NCI-H69 (cell line): ENCODE measurements around the gene DMAP1.

Experiments
- DNase-seq: peaks from one replicate; lab custom pipeline; 2025; lab: John Stamatoyannopoulos, UW

The DMAP1 gene

DNA sequence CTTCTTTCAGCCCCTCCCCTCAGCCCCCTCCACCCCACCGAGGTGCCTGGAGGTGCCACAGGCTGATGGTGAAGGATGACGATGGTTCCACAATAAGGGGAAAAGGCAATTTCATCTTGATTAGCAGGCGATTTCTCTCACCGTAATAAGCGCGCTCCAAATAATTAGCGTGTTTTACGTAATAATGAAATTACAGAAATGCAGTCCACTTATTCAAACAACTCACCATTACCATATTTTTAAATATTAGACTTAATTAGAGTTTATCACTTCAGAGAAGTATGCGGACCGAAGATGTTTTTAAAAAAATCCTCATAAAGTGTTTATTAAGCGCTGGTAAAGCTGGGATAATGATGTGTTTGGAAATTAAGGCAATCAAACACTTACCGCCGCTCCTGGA lies 14.9 kb downstream of the DMAP1 start:
- DNase-seq: no peak

DNA sequence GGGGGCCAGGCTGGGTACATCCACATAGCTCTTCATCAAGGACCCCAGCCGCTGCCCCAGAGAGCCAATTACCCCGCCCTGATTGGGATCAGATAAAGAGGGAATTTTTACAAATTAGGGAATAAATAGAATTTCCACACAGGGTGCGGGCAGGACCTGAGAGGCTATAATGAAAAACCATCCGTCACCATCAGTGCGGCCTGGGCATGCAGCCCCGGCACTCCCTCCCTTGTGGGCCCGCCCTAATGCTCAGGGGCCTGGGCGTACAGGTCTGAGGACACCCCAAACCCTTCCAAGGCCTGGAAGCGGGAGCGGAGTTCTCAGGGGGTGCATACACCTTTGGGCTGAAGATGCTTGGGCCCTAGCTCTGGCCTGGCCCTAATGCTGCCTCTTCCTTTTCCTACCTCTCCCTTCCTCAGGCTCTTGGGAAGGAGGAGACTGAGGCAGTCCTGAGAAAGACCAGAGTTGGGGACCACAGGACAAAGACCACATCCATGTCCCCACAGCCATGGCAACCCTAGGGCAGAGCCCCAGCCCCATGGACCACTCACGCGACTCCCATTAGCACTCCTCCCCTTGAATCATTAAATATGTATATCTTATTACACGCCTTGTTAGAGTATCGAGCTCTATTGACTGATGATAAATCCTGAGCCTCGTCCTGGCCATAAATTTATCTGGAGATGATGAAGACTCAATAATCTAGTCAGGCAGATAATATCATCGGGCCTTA lies 16.3 kb downstream of the DMAP1 start:
- DNase-seq: no peak

DNA sequence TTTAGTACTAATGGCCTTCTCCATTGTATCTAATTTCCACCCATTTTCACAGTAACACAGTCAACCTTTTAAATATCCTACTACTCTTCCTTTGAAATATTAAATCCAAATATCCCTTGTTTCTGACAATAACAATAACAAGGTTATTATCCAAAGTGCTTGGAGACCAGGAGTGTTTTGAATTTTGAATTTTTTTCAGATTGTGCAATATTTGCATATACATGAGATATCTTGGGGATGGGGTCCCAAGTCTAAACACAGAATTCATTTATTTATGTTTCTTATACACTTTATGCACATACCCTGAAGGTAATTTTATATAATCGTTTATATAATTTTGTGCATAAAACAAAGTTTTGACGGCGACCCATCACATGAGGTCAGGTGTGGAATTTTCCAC lies 17.5 kb downstream of the DMAP1 start:
- no peak for DNase-seq

DNA sequence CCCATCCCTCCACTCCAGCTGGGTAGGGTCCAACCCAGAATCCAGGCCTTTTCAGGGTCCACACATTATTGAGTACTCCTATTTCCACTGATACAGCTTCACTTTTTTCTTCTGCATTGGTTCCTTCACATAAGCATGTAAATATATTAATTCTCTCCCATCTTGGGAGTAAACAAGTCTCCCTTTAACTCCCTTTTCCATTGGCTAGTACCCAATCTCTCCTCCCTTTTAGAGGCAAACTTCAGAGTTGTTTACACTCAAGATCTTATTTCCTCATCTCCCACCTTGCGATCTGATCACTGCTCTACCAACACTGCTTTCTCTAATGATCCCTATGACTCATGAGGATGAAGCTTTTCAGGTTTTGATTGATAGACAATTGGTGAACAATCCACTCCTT lies 20.3 kb downstream of the DMAP1 start:
- DNase-seq: no peak

DNA sequence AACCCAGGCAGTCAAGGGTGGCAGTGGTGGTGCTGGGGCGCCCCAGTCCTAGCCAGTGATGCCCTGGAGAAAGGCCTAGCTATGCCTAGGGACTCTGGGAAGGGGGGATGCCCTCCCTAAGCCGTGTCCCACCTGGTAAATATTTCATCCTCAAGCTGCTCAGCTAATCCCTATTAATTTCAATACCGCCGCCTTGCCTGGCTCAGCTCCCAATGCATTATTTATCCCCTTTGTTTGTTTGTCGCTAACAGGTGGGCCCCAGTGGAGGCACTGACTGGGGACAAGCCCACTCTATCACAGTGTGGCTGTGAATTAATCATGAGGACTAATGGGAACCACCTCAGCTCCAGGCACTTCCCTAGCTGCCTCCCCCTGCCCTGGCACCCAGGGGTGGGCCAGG lies 22.5 kb downstream of the DMAP1 start:
- DNase-seq: no peak

DNA sequence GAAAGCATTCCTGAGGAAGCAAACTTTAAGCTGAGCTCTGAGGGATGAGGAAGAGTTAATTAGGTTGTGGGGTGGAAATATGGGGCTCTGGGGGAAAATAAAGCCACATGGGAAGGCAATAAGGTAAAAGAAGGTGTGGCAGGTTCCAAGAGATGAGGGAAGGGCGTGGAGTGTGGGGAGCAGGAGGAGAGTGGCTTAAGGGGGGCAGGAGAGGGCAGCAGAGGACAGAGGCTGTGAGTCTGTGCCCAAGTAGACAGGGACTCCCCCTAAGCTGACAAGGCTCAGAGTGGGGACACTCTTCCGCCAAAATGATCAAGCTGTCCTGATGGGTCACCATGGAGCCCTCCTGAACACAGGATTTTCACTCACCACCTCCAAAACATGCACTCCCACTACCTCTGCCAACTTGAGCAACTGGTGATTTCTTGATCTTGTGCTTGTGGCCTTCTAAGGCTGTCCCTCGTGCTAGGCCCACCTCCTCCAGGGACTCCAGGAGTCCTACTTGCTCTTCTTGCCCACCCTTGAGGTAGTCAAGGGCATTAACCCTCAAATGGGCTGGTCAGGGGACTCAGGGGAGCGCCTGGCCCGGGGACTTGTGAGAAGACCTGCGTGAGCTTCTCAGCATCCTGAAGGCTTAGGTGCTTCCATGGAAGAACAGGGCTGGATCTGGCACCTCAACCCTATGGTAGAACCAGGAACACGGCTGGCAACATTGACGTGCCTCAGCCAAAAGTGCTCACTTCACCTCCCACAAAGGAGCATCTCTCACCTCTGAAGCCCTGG lies 23.4 kb downstream of the DMAP1 start:
- no peak for DNase-seq

DNA sequence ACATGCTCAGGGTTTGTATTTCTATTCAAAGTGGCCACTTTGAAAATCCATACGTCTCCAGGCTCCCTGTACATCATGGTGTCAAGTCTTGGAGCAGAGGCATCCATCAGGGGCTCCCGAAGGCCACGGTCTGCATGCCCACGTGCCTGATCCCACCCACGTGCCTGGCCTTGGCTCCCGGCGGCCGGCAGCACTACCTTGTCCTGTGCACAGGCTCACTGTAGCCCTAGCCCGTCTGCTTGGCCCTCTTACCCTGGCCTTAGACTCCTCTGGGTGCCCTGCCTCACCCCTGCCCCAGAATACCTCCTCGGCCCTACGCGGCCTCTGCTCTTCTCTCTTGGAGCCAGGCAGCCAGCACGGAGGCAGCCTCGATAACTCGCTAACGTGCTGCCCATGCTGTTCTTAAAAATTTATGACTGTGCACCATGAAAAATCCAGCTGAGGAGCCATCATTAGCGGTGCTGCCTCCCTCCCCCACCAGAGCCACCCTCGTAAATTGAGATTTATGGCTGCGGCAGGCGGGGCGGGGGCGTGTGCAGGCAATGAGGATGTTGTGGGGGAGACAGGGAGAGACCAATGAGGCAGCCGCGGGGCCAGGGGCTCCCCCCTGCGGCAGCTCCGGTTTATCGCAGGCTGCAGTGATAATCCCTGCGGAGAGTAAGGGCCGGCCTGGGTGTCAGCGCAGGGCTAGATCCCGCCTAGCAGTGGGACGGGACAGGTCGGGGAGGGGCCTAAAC lies 24.6 kb downstream of the DMAP1 start:
- DNase-seq: peak; percentile 90

DNA sequence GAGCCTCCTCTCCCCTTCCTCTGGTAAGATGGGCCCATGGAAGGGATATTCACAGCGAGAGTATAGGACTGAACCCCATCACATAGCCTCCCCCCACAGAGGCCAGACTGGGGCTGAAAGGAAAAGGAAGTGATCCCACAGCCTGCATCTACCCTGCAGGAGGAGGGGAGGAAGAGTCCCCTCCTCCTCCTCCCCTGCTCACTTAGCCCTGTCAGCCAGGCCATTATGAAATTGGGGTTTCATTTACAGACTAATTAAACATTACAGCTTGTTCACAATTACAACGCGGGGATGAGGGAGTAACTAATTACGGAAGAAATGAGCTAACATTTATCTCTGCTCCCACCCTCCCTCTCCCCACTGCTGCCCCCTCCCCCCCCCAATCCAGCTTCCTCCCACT lies 25.4 kb downstream of the DMAP1 start:
- peak; percentile 89 for DNase-seq

DNA sequence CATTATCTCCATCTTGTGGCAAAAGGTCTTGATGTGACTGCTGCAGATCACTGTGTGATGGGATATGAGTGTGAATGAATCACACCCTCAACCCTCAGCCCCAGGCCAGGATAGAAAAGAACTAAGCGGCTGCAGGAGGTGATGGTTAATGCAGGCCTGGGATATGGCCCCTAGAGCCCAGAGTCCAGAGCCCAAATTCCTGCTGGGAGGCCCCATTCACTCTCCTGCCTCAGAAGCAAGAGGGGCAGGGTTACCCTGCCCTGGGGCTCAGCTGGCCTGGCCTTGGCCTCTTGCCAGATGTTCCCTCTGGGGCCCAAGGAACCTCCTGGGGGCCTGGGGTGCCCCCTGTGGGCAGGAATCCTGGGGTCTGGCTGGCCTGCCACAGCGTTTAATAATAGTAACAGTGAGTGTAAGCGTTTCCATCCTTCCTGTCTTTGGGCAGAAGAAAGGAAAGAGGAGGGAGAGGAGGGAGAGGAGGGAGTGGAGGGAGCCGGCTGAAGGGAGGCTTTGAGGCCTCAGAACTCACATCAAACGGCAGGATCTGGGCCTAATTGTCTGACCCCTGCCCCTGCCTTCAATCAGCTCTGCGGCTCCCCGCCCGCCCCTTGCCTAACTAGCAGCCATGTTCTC lies 26.2 kb downstream of the DMAP1 start:
- peak; percentile 77 for DNase-seq

DNA sequence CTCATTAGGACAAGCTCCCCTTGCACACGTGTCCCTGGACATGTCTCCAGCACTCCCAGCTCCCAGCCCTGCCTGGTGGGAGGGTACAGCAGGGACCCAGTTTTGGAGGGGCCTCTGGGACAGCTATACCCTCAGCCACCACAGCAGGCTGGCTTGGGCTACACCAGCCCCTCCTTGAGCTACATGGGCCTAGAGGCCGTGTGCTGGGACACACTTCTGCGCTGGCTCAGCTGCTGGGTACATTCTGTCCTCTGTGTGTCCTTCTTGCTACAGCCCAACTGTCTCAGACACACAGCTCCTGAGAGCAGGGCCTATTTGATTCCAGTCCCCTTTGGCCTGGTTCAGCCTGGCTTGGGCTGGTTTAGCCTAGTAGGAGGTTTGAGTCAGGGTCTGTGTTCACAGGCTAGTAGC lies 26.7 kb downstream of the DMAP1 start:
- peak; percentile 29 for DNase-seq

DNA sequence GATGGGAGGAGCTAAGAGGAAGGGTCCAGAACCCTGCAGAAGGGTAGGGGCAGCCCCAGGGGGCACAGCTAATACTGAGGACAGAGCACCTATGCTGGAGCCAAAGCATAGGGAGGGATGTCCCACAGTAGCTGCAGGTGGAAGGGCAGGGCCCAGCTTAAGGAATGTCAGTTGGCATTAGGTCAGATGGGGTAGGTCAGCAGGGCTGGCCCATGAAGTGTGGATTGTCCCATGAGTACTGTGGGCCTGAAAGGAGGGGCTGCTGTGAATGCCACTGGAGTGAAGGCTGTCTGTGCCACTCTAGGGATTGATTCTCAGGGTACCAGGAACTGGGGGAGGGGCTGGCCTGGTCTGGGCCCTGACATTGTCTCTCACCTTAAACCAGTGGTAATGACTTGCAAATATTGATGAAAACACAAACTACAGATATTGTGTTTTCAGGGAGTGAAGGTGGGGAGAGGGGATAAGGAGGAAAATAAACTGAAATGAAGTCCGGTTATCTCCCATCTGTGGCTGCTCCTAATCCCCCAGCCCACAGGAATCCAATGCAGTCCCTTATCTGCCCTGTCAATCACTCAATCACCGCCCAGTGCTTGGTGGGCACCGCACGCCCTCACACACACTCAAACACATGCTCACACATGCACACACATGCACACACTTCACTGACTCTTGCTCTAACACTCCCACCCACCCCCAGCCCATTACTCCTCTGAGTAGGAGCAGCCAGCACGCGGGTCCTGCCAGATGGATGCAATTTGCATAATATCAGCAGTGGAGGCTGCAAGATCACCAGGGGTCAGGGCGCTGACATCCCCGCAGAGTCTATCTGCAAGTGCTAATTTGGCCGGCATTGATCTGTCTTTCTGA lies 27.8 kb downstream of the DMAP1 start:
- peak; percentile 40 for DNase-seq

DNA sequence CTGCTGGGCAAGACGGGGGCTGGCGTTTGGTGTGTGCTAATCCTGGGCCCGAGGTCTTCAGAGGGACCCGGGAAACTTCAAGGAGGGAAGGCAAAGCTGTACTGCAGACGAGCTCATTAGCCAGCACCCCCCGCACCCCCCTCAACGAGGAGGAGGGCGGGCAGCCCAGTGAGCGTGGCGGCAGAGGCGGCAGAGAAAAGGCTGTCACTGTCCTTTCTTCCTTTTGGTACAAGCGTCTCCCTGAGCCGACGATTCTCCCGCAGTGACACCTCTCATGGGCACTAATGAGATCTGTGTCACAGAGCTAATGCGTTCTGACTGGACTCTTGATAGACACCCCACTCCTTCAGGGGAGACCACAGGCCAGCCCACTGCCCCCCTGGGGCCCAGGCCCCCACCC lies 29.5 kb downstream of the DMAP1 start:
- DNase-seq: no peak

DNA sequence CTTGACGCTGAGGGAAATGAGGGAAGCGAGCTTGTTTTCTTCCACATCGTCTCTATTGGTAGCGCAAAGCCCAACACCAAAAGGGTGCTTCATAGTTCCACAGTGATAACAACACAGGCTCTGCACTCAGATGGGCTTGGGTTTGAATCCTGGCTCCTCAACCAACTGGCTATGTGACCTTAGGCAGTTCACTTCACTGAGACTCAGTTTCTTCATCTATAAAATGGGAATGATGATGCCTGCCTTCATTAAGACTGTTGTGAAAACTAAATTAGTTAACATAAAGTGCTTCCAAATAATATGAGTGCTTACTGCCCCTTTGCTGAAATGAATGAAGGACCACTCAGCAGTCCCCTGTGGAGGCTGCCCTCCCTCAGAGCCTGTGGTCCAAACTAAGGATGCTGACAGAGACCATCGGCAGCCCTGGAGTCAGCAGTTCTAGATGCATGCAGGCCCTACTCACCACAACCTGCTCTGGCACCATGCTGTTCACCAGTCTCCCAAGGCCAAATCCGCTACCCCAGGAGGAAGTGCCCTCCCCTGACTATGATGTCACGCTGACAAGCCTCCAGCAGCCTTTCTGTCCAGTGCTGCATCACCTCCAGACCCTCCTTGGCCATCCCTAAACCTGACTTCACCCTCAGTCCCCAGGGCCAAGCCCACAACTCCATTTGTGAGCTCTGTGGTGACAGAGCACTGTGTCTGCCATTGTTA lies 30.7 kb downstream of the DMAP1 start:
- no peak for DNase-seq

DNA sequence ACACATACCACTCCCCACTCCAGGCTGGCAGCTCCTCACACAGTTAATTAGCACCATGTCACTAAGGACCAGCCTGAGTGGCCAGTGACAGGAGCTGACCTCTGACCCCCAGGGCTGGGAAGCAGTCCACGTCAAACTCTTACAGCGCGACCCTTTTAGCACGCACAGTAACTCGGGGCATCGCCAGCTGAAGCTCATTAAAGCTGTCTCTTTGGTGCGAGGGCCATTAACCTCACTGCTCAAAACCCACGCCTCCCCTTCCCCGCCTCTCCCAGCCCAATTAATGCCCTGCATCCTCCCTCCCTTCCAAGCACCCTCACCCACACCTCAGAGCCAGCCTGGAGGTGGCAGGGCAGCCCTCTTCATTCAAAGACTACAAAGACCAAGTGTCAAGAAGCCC lies 31.7 kb downstream of the DMAP1 start:
- DNase-seq: peak; percentile 20

DNA sequence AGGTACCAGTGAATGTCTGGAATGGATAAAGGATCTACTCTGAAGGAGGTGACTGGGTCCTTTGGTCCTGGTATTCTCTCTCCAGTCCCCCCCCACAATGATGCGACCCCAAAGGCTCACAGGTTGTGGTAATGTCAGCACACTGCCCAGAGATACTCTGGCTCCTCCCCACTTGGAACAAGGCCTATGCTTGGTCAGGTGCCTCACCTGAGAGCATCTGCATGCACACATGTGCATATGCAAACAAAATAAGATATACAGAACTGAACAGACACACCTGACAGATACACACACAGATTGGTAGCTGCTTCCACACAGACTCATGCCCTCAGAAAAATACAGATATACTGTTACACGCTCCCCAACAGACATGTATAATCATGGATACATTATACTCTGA lies 33.5 kb downstream of the DMAP1 start:
- peak; percentile 35 for DNase-seq

DNA sequence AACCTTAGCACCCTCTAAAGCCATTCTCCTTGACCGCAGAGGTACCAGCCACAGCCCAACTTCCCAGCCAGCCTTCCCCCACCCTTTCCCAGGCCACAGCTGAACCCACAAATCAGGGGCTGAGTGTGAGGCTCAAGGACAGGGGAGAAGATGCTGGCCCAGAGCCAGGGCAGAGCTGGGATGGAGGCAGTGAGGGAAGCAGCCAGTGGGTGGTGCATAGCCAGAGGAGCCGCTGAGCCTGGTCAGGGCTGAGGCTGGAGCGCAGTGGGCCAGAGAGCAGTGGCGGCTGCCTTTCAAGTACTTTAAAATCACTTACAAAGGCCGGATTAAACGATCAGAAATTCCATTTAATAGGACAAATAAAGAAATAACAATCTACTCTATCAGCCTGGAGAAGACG lies 36.3 kb downstream of the DMAP1 start:
- peak; percentile 28 for DNase-seq

DNA sequence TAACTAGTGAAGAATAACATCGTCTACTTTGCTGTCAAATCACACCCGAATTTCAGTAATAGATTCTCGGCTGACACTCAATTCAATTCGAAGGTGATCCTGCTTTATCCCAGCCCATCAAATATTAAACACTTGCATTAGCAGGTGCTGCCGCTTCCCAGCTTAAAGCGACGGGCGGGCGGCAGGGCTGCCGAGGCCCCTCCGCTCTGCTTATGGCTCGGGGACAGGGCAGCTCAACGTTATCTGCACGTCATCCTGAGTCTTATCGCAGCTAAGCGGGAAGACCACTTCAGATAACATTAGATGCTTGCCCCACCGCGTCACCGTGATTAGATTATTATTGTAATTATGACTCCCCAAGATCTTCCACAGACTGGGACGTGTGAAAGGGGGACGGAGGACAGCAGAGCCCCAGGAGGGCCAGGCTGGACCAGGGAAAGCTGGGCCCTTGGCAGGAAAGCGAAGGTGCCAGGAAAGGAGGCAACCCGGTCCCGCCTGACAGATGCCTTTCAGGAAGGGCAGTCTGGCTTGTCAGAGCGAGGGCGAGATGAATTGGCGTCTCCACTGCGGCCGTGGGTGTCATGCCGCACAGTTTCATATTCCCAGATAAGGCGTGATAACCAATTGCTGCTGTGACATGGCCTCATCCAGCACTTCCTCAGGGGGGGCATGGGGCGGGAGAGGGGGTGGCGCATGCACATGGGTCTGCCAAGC lies 37.0 kb downstream of the DMAP1 start:
- DNase-seq: no peak

DNA sequence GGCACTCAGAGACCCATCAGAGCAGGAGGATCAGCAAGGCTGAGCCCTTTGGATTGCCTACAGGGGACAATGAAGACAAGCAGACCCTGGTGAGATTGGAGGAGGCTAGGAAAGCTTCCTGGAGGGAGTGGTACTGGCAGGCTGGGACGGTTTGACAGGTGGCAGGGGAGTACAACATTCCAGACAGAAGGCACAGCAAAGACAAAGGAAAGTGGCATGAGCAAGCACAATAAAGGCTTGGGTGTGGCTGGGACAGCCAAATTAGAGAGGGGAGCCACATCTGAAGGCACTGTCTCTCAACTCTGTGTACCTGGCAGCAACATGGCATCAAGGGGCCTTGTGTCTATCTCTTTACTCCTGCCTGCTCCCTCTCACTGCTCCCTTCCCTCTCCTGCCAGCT lies 38.2 kb downstream of the DMAP1 start:
- DNase-seq: no peak

DNA sequence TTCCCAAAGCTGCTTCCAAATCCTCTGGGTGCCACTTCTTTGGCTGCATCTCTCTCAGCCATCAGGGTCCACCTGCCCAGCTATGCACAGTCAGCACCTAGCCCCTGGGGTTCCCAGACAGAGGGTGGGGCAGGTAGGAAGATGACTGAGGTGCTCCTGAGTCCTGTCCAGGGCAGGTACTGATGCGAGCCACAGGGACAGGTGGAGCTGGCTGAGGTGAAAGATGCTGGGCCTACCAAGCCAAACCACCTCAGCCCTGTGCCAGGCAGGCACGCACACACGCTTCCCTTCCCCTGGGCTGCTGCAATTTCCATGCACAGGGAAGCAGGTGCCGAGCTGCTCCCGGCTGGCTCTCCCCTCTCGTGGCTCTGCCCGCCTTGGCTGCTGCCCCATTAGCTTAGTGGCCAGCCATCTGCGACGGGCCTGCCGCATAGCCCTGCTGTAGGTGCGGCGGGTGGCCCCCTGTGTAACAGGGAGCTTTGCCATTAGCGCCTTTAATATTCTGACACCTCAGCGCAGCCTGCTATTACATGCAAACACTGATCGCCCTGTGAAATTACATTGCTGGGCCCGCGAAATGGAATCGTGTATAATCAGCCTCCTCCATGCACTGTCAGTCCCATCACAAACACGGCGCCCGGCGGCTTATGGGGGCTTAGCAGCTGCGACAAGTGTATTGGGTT lies 38.9 kb downstream of the DMAP1 start:
- no peak for DNase-seq
